Transverse colon (tissue), 4 donors: ENCODE data around the gene TRIM9. TPM values are rescaled to one million over a fixed set of nuclear protein-coding genes. Genes with fewer than 3 reads are reported as not detected.

Experiments
- DNase-seq: peaks from one replicate; pipeline ENCODE4 v3.0.0-alpha.2; 2019
- H3K27ac ChIP-seq, 4 donors: fragments of 200-600 bp; sonication (generic); 2 replicates each; pipeline ENCODE4 v1.5.1; 2016 to 2018; ENCODE audit warnings: inconsistent platforms in 4 of 4
- H3K27me3 ChIP-seq: fragments of 200-600 bp; sonication (generic); 2 replicates; pipeline ENCODE4 v1.5.1; 2017; ENCODE audit warnings: inconsistent platforms
- H3K36me3 ChIP-seq, 4 donors: fragments of 200-600 bp; sonication (generic); 2 replicates each; pipeline ENCODE4 v1.5.1; 2017 to 2019; ENCODE audit warnings: inconsistent platforms in 4 of 4
- H3K4me1 ChIP-seq, 4 donors: fragments of 200-600 bp; sonication (generic); 2 replicates each; pipeline ENCODE4 v1.5.1; 2017 to 2020; ENCODE audit warnings: inconsistent platforms in 4 of 4
- H3K4me3 ChIP-seq, 4 donors: fragments of 200-600 bp; sonication (generic); 1 replicate in 1 of 4; 2 replicates in 3 of 4; pipeline versions ENCODE4 v1.5.1 to v1.6.1; 2017 to 2019; ENCODE audit warnings: inconsistent platforms in 4 of 4
- H3K9me3 ChIP-seq, 2 donors: fragments of 200-600 bp; sonication (generic); 2 replicates each; pipeline ENCODE4 v1.5.1; 2017 to 2019; ENCODE audit warnings: inconsistent platforms in 2 of 2
- EP300 ChIP-seq: sonication (generic); formaldehyde crosslinking; IDR thresholded peaks from one replicate; pipeline ENCODE4 v1.6.1; 2017; ENCODE audit warnings: antibody characterized with exemption, low read depth
- POLR2A ChIP-seq: fragments of 450-650 bp; IDR thresholded peaks from one replicate; pipeline ENCODE4 v1.6.1; 2016; ENCODE audit warnings: antibody characterized with exemption, mild to moderate bottlenecking, moderate library complexity
- POLR2AphosphoS5 ChIP-seq, 3 donors: sonication (generic); formaldehyde crosslinking; IDR thresholded peaks; one replicate each; pipeline ENCODE4 v1.6.1; 2016; ENCODE audit warnings: antibody characterized with exemption in 3 of 3
- WGBS, 2 donors: methylation state at CpG; one replicate each; pipeline ENCODE4 v1.1.5; 2018; ENCODE audit warnings: low coverage in 1 of 2; 5-methylcytosine and 5-hydroxymethylcytosine counted together
- in situ Hi-C, 4 donors: fragments of 200-750 bp; cut with MboI; loops; one replicate each; pipeline versions ENCODE4 v1.15.0 to v1.15.1; 2017; ENCODE audit warnings: low sequenced_read_pairs in 3 of 4, low pct_ligation_motif_present in 1 of 4, low pct_unique_long_range_greater_than_20kb in 1 of 4
- intact Hi-C: fragments of 100-400 bp; cut with DNase I; formaldehyde crosslinking; loops from one replicate; pipeline ENCODE4 v1.15.1; 2023; ENCODE audit warnings: low total_unique reads
- total RNA-seq, 4 donors: library from RNA; depleted of rRNA; stranded (reverse); fragments of >200 nt; gene quantifications; one replicate each; pipeline ENCODE4 v1.1.0, GENCODE V29; 2016
- TF ChIP-seq, protein P1 (sequence below), 5 experiments: fragments of 200-600 bp in 3 of 5; fragments of 450-650 bp in 2 of 5; sonication (generic) in 3 of 5; IDR thresholded peaks; 1 replicate in 2 of 5; 2 replicates in 3 of 5; pipeline ENCODE4 v1.5.1; 2016 to 2017; ENCODE audit warnings: antibody characterized with exemption in 5 of 5, inconsistent platforms in 3 of 5, mild to moderate bottlenecking in 2 of 5, moderate library complexity in 1 of 5

The TRIM9 gene
- total RNA-seq, 4 donors from 2014 or later = 9.2 to 21.3 (median 16.1) TPM

GRCh38 chr14:50984036-50984710, 110.7 kb downstream of the TRIM9 start:
- in situ Hi-C loops (no loop called here), intact Hi-C loops (no loop called here)
- WGBS, 2 donors = 77 to 79% methylated on average over 2 of the region's 2 CpGs
- Histone ChIP-seq H3K36me3 (no peaks in the 10 kb centered on the region), H3K4me3 (no peak overlapping the region), H3K27ac (no peak overlapping the region), H3K9me3 (no peaks in the 10 kb centered on the region), H3K4me1 (no peaks in the 10 kb centered on the region), H3K27me3 (no peaks in the 10 kb centered on the region)
- no peak for DNase-seq
- TF ChIP-seq, protein P1, sequence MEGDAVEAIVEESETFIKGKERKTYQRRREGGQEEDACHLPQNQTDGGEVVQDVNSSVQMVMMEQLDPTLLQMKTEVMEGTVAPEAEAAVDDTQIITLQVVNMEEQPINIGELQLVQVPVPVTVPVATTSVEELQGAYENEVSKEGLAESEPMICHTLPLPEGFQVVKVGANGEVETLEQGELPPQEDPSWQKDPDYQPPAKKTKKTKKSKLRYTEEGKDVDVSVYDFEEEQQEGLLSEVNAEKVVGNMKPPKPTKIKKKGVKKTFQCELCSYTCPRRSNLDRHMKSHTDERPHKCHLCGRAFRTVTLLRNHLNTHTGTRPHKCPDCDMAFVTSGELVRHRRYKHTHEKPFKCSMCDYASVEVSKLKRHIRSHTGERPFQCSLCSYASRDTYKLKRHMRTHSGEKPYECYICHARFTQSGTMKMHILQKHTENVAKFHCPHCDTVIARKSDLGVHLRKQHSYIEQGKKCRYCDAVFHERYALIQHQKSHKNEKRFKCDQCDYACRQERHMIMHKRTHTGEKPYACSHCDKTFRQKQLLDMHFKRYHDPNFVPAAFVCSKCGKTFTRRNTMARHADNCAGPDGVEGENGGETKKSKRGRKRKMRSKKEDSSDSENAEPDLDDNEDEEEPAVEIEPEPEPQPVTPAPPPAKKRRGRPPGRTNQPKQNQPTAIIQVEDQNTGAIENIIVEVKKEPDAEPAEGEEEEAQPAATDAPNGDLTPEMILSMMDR (IDR thresholded peaks at IDR 0.05) = no peak
- TF ChIP-seq POLR2A (no peak), EP300 (no peak), POLR2AphosphoS5 (IDR thresholded peaks at IDR 0.05) (no peak)

DNA sequence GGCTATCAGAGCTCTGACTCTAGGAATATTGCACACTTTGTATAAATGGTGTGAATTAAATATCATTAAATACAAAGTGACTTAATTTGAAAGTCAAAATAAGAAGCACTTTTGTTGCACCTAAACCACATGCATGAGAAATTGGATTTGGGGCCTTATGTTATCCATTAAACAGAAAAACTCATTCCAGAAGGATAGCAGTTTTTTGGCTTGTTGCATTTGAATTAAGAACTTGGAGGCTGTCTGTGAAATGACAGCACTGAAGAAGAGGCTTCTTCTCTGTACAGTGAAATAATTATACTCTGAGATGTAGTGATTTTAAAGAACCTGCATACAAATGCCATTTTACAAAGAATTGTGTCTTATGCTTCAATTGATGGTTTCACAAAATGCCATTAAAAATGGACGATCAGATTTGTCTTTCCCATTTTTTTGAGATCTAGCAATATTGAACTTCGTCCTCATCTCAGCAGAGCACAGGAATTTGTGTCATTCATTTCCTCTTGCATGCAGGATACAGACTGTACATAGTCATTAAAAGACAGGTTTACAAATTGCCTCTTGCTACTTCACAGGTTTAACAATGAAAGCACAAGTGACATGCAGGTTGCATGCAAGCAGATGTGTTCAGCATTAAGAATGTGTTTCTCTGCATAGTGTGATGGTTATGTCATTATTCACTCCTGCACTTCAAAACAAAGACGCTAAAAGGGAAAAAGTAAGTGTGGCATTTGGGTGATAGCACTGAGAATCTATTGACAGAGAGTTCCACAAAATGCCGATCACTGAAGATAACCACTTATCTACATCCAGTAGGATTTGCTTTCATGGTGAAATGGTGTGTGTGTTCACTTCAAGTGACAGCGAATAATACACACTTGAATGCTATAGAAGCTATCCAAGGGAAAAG, 114.7 kb downstream of the TRIM9 start:
- Histone ChIP-seq H3K4me1 (no peaks in the 10 kb centered on the region), H3K27me3 (no peaks in the 10 kb centered on the region), H3K9me3 (no peaks in the 10 kb centered on the region), H3K4me3 (no peak overlapping the region), H3K27ac (no peak overlapping the region), H3K36me3 (no peaks in the 10 kb centered on the region)
- no peak for DNase-seq
- intact Hi-C loops (no loop called here), in situ Hi-C loops (no loop called here)
- TF ChIP-seq, protein P1 (IDR thresholded peaks at IDR 0.05) = no peak
- TF ChIP-seq POLR2A (no peak), POLR2AphosphoS5 (IDR thresholded peaks at IDR 0.05) (no peak), EP300 (no peak)
- 56 to 70% methylated on average over 5 of the region's 5 CpGs for WGBS, 2 donors

- DNase-seq = no peak
- Histone ChIP-seq H3K4me3 (no peak overlapping the region), H3K27ac (no peak overlapping the region), H3K36me3 (no peaks in the 10 kb centered on the region), H3K4me1 (no peaks in the 10 kb centered on the region), H3K27me3 (no peaks in the 10 kb centered on the region), H3K9me3 (no peaks in the 10 kb centered on the region)
- TF ChIP-seq POLR2AphosphoS5 (IDR thresholded peaks at IDR 0.05) (no peak), EP300 (no peak), POLR2A (no peak)
- TF ChIP-seq, protein P1 (IDR thresholded peaks at IDR 0.05) = no peak
- intact Hi-C loops = no loop called here
- WGBS, 2 donors = 79 to 80% methylated on average over 4 of the region's 4 CpGs
- in situ Hi-C loops = no loop called here
Measured at GRCh38 chr14:50978888-50979287, 116.0 kb downstream of the TRIM9 start.

DNA sequence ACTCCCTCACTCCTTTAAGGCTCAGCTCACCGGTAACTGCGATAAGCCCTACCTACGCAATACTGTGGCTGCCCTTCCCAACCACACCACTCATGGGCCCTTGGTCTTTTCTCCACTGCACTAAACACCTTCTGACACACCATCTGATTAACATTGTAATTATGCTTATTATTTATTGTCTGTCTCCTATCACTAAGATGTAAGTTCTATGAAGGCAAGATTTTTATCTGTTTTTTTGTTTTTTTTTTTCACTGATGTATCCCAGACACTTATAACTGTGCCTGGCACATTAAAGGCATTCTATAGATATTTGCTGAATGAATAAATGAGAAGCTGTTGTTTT, 116.4 kb downstream of the TRIM9 start:
- H3K4me1 ChIP-seq = no peaks in the 10 kb centered on the region
- intact Hi-C loops = no loop called here
- no peaks in the 10 kb centered on the region for H3K27me3 ChIP-seq
- H3K9me3 ChIP-seq = no peaks in the 10 kb centered on the region
- no peak for DNase-seq
- WGBS, 2 donors = 96 to 98% methylated on average over 3 of the region's 3 CpGs
- TF ChIP-seq EP300 (no peak), POLR2AphosphoS5 (IDR thresholded peaks at IDR 0.05) (no peak)
- H3K36me3 ChIP-seq = no peaks in the 10 kb centered on the region
- H3K4me3 ChIP-seq = no peak overlapping the region
- in situ Hi-C loops = no loop called here
- H3K27ac ChIP-seq = no peak overlapping the region
